ENCODE measurements around the gene PRADC1. TPM values are rescaled to one million over a fixed set of nuclear protein-coding genes. Genes with fewer than 3 reads are reported as not detected.

PRADC1 gene
- total RNA-seq, 1 donor from 2014 or later = 3.9 TPM

DNA sequence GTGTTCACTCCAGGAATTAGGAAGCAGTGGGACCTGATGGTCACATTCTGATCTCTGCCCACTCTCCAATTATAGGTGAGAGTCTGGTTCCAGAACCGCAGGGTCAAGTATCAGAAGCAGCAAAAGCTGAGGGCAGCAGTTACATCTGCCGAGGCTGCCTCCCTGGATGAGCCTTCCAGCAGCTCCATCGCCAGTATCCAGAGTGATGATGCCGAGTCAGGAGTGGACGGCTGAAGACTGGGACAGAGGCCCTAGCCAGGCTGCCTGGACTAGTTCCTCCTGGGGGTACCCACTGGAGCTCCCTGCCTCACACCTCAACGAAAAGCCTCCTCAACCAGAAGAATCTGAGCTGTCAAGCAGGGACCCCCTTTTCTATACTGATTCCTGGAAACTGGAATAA is 22.3 kb downstream of the PRADC1 start:
- H3K4me1 Mint-ChIP-seq = peaks cover 23% of the 10 kb centered on the region
- peaks cover 18% of the 10 kb centered on the region for H3K27me3 ChIP-seq
- H3K4me1 ChIP-seq = peaks cover 5% of the 10 kb centered on the region
- H3K4me2 ChIP-seq = no peak overlapping the region
- no peaks in the 10 kb centered on the region for H3K36me3 ChIP-seq
- no peak overlapping the region for H3K4me3 ChIP-seq
- H3K27ac ChIP-seq = no peak overlapping the region
- H3K27me3 Mint-ChIP-seq (ENCODE audit: insufficient read depth, low read depth) = peaks cover 10% of the 10 kb centered on the region
- H2AFZ ChIP-seq (replicated peaks) = no peak overlapping the region
- H3K79me2 ChIP-seq (ENCODE audit: low read depth) = peaks cover 13% of the 10 kb centered on the region
- peaks cover 7% of the 10 kb centered on the region for H3F3A ChIP-seq (ENCODE audit: low read depth)
- H3K4me3 Mint-ChIP-seq = no peak overlapping the region
- H3K36me3 Mint-ChIP-seq = no peaks in the 10 kb centered on the region
- no peak overlapping the region for H3K27ac Mint-ChIP-seq
- no peaks in the 10 kb centered on the region for H3K9me3 ChIP-seq (ENCODE audit: low read depth)
- no peak overlapping the region for H3K9ac ChIP-seq
- no peak for DNase-seq (ENCODE audit: low spot score)
- no peaks in the 10 kb centered on the region for H4K20me1 ChIP-seq (ENCODE audit: low read depth)
- H3K9me3 Mint-ChIP-seq = no peaks in the 10 kb centered on the region
- TF ChIP-seq EZH2phosphoT487 (IDR thresholded peaks at IDR 0.05) (no peak), EZH2 (IDR thresholded peaks at IDR 0.05) (no peak)
- TF ChIP-seq, protein P1, sequence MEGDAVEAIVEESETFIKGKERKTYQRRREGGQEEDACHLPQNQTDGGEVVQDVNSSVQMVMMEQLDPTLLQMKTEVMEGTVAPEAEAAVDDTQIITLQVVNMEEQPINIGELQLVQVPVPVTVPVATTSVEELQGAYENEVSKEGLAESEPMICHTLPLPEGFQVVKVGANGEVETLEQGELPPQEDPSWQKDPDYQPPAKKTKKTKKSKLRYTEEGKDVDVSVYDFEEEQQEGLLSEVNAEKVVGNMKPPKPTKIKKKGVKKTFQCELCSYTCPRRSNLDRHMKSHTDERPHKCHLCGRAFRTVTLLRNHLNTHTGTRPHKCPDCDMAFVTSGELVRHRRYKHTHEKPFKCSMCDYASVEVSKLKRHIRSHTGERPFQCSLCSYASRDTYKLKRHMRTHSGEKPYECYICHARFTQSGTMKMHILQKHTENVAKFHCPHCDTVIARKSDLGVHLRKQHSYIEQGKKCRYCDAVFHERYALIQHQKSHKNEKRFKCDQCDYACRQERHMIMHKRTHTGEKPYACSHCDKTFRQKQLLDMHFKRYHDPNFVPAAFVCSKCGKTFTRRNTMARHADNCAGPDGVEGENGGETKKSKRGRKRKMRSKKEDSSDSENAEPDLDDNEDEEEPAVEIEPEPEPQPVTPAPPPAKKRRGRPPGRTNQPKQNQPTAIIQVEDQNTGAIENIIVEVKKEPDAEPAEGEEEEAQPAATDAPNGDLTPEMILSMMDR (IDR thresholded peaks at IDR 0.05) = no peak

DNA sequence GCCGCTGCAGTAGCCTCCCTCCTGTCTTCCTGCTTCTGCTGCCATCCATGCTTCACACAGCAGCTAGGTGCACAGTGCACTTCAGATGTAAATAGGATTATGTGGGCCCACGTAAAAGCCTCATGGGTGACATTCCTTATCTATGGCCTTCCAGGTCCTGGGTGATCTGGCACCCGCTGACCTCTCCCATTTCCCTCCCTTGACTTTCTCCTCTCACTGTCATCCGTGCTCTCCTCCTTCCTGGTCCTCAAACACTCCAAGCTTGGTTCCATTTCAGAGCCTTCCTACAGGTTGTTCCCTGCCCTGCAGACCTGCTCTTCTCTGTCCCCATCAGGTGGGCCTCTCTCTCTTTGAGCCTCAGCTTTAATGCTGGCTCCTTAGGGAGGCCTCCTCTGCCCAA is 23.0 kb downstream of the PRADC1 start:
- H3K9me3 Mint-ChIP-seq = no peaks in the 10 kb centered on the region

DNA sequence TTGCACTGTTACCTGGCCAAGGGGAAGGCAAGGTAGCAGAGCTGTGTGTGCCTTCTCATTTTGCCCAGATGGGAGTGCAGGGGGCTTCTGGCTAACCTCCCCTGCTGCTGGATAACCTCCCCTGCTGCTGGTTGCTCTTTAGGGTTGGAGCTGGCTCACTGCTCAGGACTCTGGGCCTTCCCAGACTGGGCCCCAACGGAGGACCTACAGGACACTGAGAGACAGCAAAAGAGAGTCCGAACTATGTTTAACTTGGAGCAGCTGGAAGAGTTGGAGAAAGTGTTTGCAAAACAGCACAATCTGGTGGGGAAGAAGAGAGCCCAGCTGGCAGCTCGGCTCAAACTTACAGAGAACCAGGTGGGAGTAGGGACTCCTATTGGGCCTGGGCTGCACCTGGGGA is 24.8 kb downstream of the PRADC1 start:
- DNase-seq (ENCODE audit: low spot score) = no peak
- H3F3A ChIP-seq (ENCODE audit: low read depth) = peaks cover 4% of the 10 kb centered on the region
- peaks cover 2% of the 10 kb centered on the region for H4K20me1 ChIP-seq (ENCODE audit: low read depth)
- H3K79me2 ChIP-seq (ENCODE audit: low read depth) = no peaks in the 10 kb centered on the region
- H3K4me3 ChIP-seq = no peak overlapping the region
- no peak overlapping the region for H3K9ac ChIP-seq
- Mint-ChIP-seq H3K4me3 (no peak overlapping the region), H3K27ac (no peak overlapping the region), H3K36me3 (peaks cover 1% of the 10 kb centered on the region), H3K9me3 (peaks cover 4% of the 10 kb centered on the region), H3K4me1 (peaks cover 6% of the 10 kb centered on the region), H3K27me3 (ENCODE audit: insufficient read depth, low read depth) (peaks cover 33% of the 10 kb centered on the region)
- no peak overlapping the region for H2AFZ ChIP-seq (replicated peaks)
- TF ChIP-seq, protein P1 (IDR thresholded peaks at IDR 0.05) = no peak
- no peak for TF ChIP-seq EZH2phosphoT487 (IDR thresholded peaks at IDR 0.05)
- no peak for TF ChIP-seq EZH2 (IDR thresholded peaks at IDR 0.05)
- H3K4me2 ChIP-seq = no peak overlapping the region
- no peaks in the 10 kb centered on the region for H3K4me1 ChIP-seq
- no peaks in the 10 kb centered on the region for H3K36me3 ChIP-seq
- H3K9me3 ChIP-seq (ENCODE audit: low read depth) = no peaks in the 10 kb centered on the region
- H3K27me3 ChIP-seq = peaks cover 42% of the 10 kb centered on the region
- H3K27ac ChIP-seq = no peak overlapping the region

More for the DNA sequence above, 23.0 kb downstream of the PRADC1 start:
- no peak overlapping the region for H3K4me2 ChIP-seq
- H3K36me3 ChIP-seq = no peaks in the 10 kb centered on the region
- no peak overlapping the region for H3K27ac Mint-ChIP-seq
- H3K9ac ChIP-seq = no peak overlapping the region
- no peak for TF ChIP-seq EZH2phosphoT487 (IDR thresholded peaks at IDR 0.05)
- TF ChIP-seq EZH2 (IDR thresholded peaks at IDR 0.05) = no peak
- TF ChIP-seq, protein P1 (IDR thresholded peaks at IDR 0.05) = no peak
- no peak overlapping the region for H3K4me3 Mint-ChIP-seq
- no peaks in the 10 kb centered on the region for H3K9me3 ChIP-seq (ENCODE audit: low read depth)
- no peaks in the 10 kb centered on the region for H3K36me3 Mint-ChIP-seq
- peaks cover 25% of the 10 kb centered on the region for H3K27me3 ChIP-seq
- H3F3A ChIP-seq (ENCODE audit: low read depth) = peaks cover 7% of the 10 kb centered on the region
- H3K79me2 ChIP-seq (ENCODE audit: low read depth) = peaks cover 6% of the 10 kb centered on the region
- no peak overlapping the region for H2AFZ ChIP-seq (replicated peaks)
- no peak overlapping the region for H3K4me3 ChIP-seq
- no peak for DNase-seq (ENCODE audit: low spot score)
- H4K20me1 ChIP-seq (ENCODE audit: low read depth) = no peaks in the 10 kb centered on the region
- H3K27me3 Mint-ChIP-seq (ENCODE audit: insufficient read depth, low read depth) = peaks cover 17% of the 10 kb centered on the region
- H3K27ac ChIP-seq = no peak overlapping the region
- H3K4me1 Mint-ChIP-seq = peaks cover 16% of the 10 kb centered on the region
- peaks cover 2% of the 10 kb centered on the region for H3K4me1 ChIP-seq
